Measurements from ENCODE around the gene ANXA1. TPM values are rescaled to one million over a fixed set of nuclear protein-coding genes. Genes with fewer than 3 reads are reported as not detected.

The ANXA1 gene
- total RNA-seq, 2 experiments from 2014 or later, result 17.9 to 19.9 TPM

Other genes with a start within 250 kb of the ANXA1 start
- not detected for gene ALDH1A1, start 198.8 kb upstream of the ANXA1 start, total RNA-seq

Data from activated naive CD4-positive, alpha-beta T cell treated with anti-CD3 and anti-CD28 coated beads for 36 hours (primary cell).